Effector CD8-positive, alpha-beta T cell (primary cell): ENCODE measurements around the gene IL18R1.
A peak's percentile ranks its signal among the peaks of the same experiment; 100 is the strongest.

Experiments
- DNase-seq: peaks from one replicate; lab custom pipeline; 2025; lab: John Stamatoyannopoulos, UW

Gene IL18R1

GRCh38 chr2:102433973-102434654, 78.5 kb downstream of the IL18R1 start:
- DNase-seq = no peak

GRCh38 chr2:102434655-102435381, 79.2 kb downstream of the IL18R1 start:
- no peak for DNase-seq

GRCh38 chr2:102435741-102436140, 80.1 kb downstream of the IL18R1 start:
- no peak for DNase-seq

- no peak for DNase-seq
Measured at GRCh38 chr2:102436323-102436722, 80.7 kb downstream of the IL18R1 start.

GRCh38 chr2:102437122-102437521, 81.5 kb downstream of the IL18R1 start:
- no peak for DNase-seq

GRCh38 chr2:102438111-102438510, 82.5 kb downstream of the IL18R1 start:
- DNase-seq = no peak

- DNase-seq = no peak
Measured at GRCh38 chr2:102438578-102438977, 83.0 kb downstream of the IL18R1 start.

GRCh38 chr2:102439065-102439695, 83.6 kb downstream of the IL18R1 start:
- no peak for DNase-seq

GRCh38 chr2:102442967-102443828, 87.6 kb downstream of the IL18R1 start:
- peak; percentile 0 for DNase-seq

- no peak for DNase-seq
Measured at GRCh38 chr2:102444233-102444632, 88.6 kb downstream of the IL18R1 start.

GRCh38 chr2:102446936-102447335, 91.3 kb downstream of the IL18R1 start:
- DNase-seq = no peak
